H9 (cell line): Measurements from ENCODE around the gene HTRA3. TPM values are rescaled to one million over a fixed set of nuclear protein-coding genes. Genes with fewer than 3 reads are reported as not detected.

Source experiments
- DNase-seq: peaks from one replicate; pipeline ENCODE4 v3.0.0-alpha.2; 2017
- H2AFZ ChIP-seq: one replicate; pipeline ENCODE4 v1.6.1; 2013; ENCODE audit warnings: mild to moderate bottlenecking, low read length, control low read depth, moderate library complexity
- H2AK5ac ChIP-seq: 2 replicates; pipeline ENCODE4 v1.6.1; 2013; ENCODE audit warnings: low read length, control low read depth, mixed read lengths; ENCODE audit not compliant: insufficient read length
- H2BK120ac ChIP-seq: one replicate; pipeline ENCODE4 v1.6.1; 2013; ENCODE audit warnings: low read depth, mild to moderate bottlenecking, low read length, control low read depth, inconsistent platforms; ENCODE audit not compliant: poor library complexity, severe bottlenecking
- H2BK12ac ChIP-seq: 2 replicates; pipeline ENCODE4 v1.6.1; 2013; ENCODE audit warnings: low read length, control low read depth, mixed read lengths, low read depth; ENCODE audit not compliant: insufficient read length
- H2BK15ac ChIP-seq: 2 replicates; pipeline ENCODE4 v1.6.1; 2013; ENCODE audit warnings: low read depth, low read length, control low read depth
- H2BK20ac ChIP-seq: one replicate; pipeline ENCODE4 v1.6.1; 2013; ENCODE audit warnings: low read depth, mild to moderate bottlenecking, low read length, control low read depth, inconsistent platforms; ENCODE audit not compliant: poor library complexity, severe bottlenecking
- H2BK5ac ChIP-seq: 2 replicates; pipeline ENCODE4 v1.6.1; 2013; ENCODE audit warnings: low read length, control low read depth, mixed read lengths; ENCODE audit not compliant: insufficient read length
- H3K14ac ChIP-seq: 2 replicates; pipeline ENCODE4 v1.6.1; 2013; ENCODE audit warnings: low read length, control low read depth; ENCODE audit not compliant: insufficient read depth
- H3K18ac ChIP-seq: 2 replicates; pipeline ENCODE4 v1.6.1; 2013; ENCODE audit warnings: low read depth, mild to moderate bottlenecking, mixed read lengths, low read length, control low read depth; ENCODE audit not compliant: insufficient read length
- H3K23ac ChIP-seq: 2 replicates; pipeline ENCODE4 v1.6.1; 2013; ENCODE audit warnings: low read length, control low read depth, mixed read lengths, low read depth; ENCODE audit not compliant: insufficient read length
- H3K23me2 ChIP-seq: 2 replicates; pipeline ENCODE4 v1.6.1; 2013; ENCODE audit warnings: low read depth, mild to moderate bottlenecking, mixed read lengths, low read length, control low read depth; ENCODE audit not compliant: insufficient read length, poor library complexity, severe bottlenecking
- H3K27ac ChIP-seq: 2 replicates; pipeline ENCODE4 v1.5.1; 2013; ENCODE audit warnings: low read length, control low read depth, mixed read lengths, low read depth; ENCODE audit not compliant: insufficient read length
- H3K27me3 ChIP-seq: 2 replicates; pipeline ENCODE4 v1.6.1; 2013; ENCODE audit warnings: low read length, control low read depth, inconsistent platforms; ENCODE audit not compliant: insufficient read depth
- H3K4ac ChIP-seq: 2 replicates; pipeline ENCODE4 v1.6.1; 2013; ENCODE audit warnings: low read depth, mild to moderate bottlenecking, control low read depth, inconsistent platforms, low read length, moderate library complexity
- H3K4me1 ChIP-seq: 2 replicates; pipeline ENCODE4 v1.6.1; 2013; ENCODE audit warnings: low read length, control low read depth, inconsistent platforms; ENCODE audit not compliant: insufficient read depth
- H3K4me2 ChIP-seq: 2 replicates; pipeline ENCODE4 v1.6.1; 2013; ENCODE audit warnings: low read length, control low read depth, mixed read lengths; ENCODE audit not compliant: insufficient read length, insufficient read depth
- H3K56ac ChIP-seq: 2 replicates; pipeline ENCODE4 v1.6.1; 2013; ENCODE audit warnings: low read depth, mild to moderate bottlenecking, mixed read lengths, low read length, control low read depth; ENCODE audit not compliant: insufficient read length
- H3K79me1 ChIP-seq: 2 replicates; pipeline ENCODE4 v1.6.1; 2013; ENCODE audit warnings: low read depth, mild to moderate bottlenecking, moderate library complexity, low read length, control low read depth, inconsistent platforms; ENCODE audit not compliant: insufficient read depth, poor library complexity, severe bottlenecking
- H3K79me2 ChIP-seq: 2 replicates; pipeline ENCODE4 v1.6.1; 2013; ENCODE audit warnings: low read length, control low read depth, inconsistent platforms; ENCODE audit not compliant: insufficient read depth
- H3K9ac ChIP-seq: 2 replicates; pipeline ENCODE4 v1.6.1; 2013; ENCODE audit warnings: low read length, control low read depth, mixed read lengths; ENCODE audit not compliant: insufficient read length; ENCODE audit errors: extremely low read depth
- H3K9me3 ChIP-seq: one replicate; pipeline ENCODE4 v1.6.1; 2013; ENCODE audit warnings: low read depth, low read length, inconsistent platforms; ENCODE audit not compliant: control insufficient read depth
- H3T11ph ChIP-seq: one replicate; pipeline ENCODE4 v1.6.1; 2013; ENCODE audit warnings: mild to moderate bottlenecking, low read length, control low read depth, inconsistent platforms
- H4K20me1 ChIP-seq: one replicate; pipeline ENCODE4 v1.6.1; 2013; ENCODE audit not compliant: control insufficient read depth, insufficient read length, insufficient read depth
- H4K5ac ChIP-seq: 2 replicates; pipeline ENCODE4 v1.6.1; 2013; ENCODE audit warnings: low read depth, mild to moderate bottlenecking, mixed read lengths, low read length, control low read depth; ENCODE audit not compliant: insufficient read length
- H4K8ac ChIP-seq: replicated peaks from 2 replicates; pipeline ENCODE4 v1.6.1; 2013; ENCODE audit warnings: low read length, control low read depth, mixed read lengths, low read depth; ENCODE audit not compliant: insufficient read length
- H4K91ac ChIP-seq: 2 replicates; pipeline ENCODE4 v1.6.1; 2013; ENCODE audit warnings: low read depth, mild to moderate bottlenecking, moderate library complexity, mixed read lengths, low read length, control low read depth; ENCODE audit not compliant: insufficient read length
- H3K27ac Mint-ChIP-seq, 3 experiments: 2 replicates in 2 of 3; 3 replicates in 1 of 3; pipeline ENCODE4 v1.8.0; 2020 to 2021; ENCODE audit warnings: mixed read lengths in 3 of 3, mild to moderate bottlenecking in 1 of 3, moderate library complexity in 1 of 3
- H3K27me3 Mint-ChIP-seq: 2 replicates; pipeline ENCODE4 v1.8.0; 2021; ENCODE audit warnings: low read depth, mild to moderate bottlenecking, moderate library complexity, mixed read lengths
- H3K36me3 Mint-ChIP-seq, 3 experiments: 2 replicates in 2 of 3; 3 replicates in 1 of 3; pipeline ENCODE4 v1.8.0; 2020 to 2021; ENCODE audit warnings: low read depth in 3 of 3, mixed read lengths in 3 of 3; ENCODE audit not compliant: insufficient read depth in 1 of 3
- H3K4me1 Mint-ChIP-seq, 2 experiments: 2 replicates each; pipeline ENCODE4 v1.8.0; 2020; ENCODE audit warnings: mixed read lengths in 2 of 2
- H3K4me3 Mint-ChIP-seq, 2 experiments: 2 replicates in 1 of 2; 3 replicates in 1 of 2; pipeline ENCODE4 v1.8.0; 2020 to 2021; ENCODE audit warnings: mild to moderate bottlenecking in 2 of 2, mixed read lengths in 2 of 2, moderate library complexity in 1 of 2
- H3K9me3 Mint-ChIP-seq, 2 experiments: 2 replicates in 1 of 2; 3 replicates in 1 of 2; pipeline ENCODE4 v1.8.0; 2020; ENCODE audit warnings: mild to moderate bottlenecking in 2 of 2, mixed read lengths in 2 of 2, moderate library complexity in 1 of 2
- WGBS: extraction: QIAGEN DNeasy Blood & Tissue Kit; methylation state at CpG from one replicate; pipeline ENCODE4 v1.1.7; 2013; ENCODE audit warnings: missing lambda C conversion rate, low lambda C conversion rate, mixed read lengths; ENCODE audit not compliant: insufficient read length; ENCODE audit errors: extremely low coverage; 5-methylcytosine and 5-hydroxymethylcytosine counted together
- total RNA-seq: library from RNA; stranded (reverse); gene quantifications from 2 replicates; pipeline ENCODE4 v1.2.1, GENCODE V29; 2021
- TF ChIP-seq, protein P1 (sequence below): fragments of 200-600 bp; sonication (generic); conservative IDR thresholded peaks from 3 replicates; pipeline ENCODE4 v1.8.0; 2021; ENCODE audit warnings: antibody characterized with exemption, mild to moderate bottlenecking

Gene HTRA3
- total RNA-seq, 1 experiment from 2014 or later = 3.0 TPM

DNA sequence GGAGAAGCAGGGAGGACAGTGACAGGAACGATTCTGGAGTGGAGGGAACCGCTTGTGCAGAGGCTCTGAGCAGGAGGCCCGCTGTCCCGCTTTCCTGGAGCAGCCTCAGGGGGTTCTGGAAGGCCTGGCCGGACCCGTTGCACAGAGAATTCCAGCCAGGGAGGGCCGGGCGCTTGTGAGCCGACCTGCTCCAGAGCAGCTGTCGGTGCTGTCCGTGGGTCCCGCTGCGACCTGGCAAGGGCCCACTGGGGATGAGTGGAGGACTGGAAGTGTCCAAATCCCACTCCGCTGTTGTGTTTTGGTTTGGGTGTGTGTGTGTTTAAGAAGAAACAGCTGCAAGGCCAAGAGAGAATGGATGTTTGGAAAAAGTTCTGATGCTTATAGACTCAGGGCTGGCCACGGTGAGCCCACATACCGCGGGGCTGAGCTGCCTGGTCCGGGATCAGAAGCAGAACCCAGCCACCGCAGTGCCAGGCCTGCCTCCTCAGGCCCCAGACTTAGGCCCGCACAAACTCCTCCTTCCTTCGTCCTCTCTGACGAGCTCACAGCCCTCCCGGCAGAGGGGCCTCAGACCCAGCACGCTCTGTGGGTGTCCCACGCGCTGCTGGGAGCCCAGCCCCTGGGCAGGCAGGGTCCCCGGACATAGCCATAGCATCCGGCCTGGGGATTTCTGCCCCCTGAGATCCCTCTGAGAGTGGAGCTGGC is 73.9 kb downstream of the HTRA3 start:
- H3K79me2 ChIP-seq = no peaks in the 10 kb centered on the region
- TF ChIP-seq, protein P1, sequence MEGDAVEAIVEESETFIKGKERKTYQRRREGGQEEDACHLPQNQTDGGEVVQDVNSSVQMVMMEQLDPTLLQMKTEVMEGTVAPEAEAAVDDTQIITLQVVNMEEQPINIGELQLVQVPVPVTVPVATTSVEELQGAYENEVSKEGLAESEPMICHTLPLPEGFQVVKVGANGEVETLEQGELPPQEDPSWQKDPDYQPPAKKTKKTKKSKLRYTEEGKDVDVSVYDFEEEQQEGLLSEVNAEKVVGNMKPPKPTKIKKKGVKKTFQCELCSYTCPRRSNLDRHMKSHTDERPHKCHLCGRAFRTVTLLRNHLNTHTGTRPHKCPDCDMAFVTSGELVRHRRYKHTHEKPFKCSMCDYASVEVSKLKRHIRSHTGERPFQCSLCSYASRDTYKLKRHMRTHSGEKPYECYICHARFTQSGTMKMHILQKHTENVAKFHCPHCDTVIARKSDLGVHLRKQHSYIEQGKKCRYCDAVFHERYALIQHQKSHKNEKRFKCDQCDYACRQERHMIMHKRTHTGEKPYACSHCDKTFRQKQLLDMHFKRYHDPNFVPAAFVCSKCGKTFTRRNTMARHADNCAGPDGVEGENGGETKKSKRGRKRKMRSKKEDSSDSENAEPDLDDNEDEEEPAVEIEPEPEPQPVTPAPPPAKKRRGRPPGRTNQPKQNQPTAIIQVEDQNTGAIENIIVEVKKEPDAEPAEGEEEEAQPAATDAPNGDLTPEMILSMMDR = no peak
- H2BK15ac ChIP-seq = no peak overlapping the region
- H3K27ac ChIP-seq = no peak overlapping the region
- no peak overlapping the region for H3K4me3 Mint-ChIP-seq
- H4K5ac ChIP-seq = no peak overlapping the region
- no peak overlapping the region for H2BK120ac ChIP-seq
- no peak overlapping the region for H3K18ac ChIP-seq
- no peak overlapping the region for H2AK5ac ChIP-seq
- H3K36me3 Mint-ChIP-seq = no peaks in the 10 kb centered on the region; a peak in 1 of 7 replicates
- no peak overlapping the region for H2BK5ac ChIP-seq
- no peaks in the 10 kb centered on the region for H4K20me1 ChIP-seq
- H4K91ac ChIP-seq = no peak overlapping the region
- H3K9me3 Mint-ChIP-seq = no peaks in the 10 kb centered on the region
- peak overlapping the region in 1 of 3 experiments; percentile 40; a peak in 1 of 7 replicates for H3K27ac Mint-ChIP-seq
- no peak for DNase-seq
- H3K79me1 ChIP-seq = no peaks in the 10 kb centered on the region
- no peak overlapping the region for H3K9ac ChIP-seq
- H3K4me1 Mint-ChIP-seq = peaks cover 4 to 7% of the 10 kb centered on the region in 2 experiments
- WGBS = no CpG with 5 or more reads among the region's 28 CpGs
- H3K4me2 ChIP-seq = no peak overlapping the region
- no peak overlapping the region for H3K4ac ChIP-seq
- H3K14ac ChIP-seq = no peak overlapping the region
- peaks cover 30% of the 10 kb centered on the region for H3K27me3 Mint-ChIP-seq
- H3K23me2 ChIP-seq = no peaks in the 10 kb centered on the region
- H4K8ac ChIP-seq = no peak overlapping the region
- H2AFZ ChIP-seq = no peak overlapping the region
- no peak overlapping the region for H2BK12ac ChIP-seq
- H3K4me1 ChIP-seq = no peaks in the 10 kb centered on the region
- no peak overlapping the region for H3K23ac ChIP-seq
- H3K27me3 ChIP-seq = no peaks in the 10 kb centered on the region
- H3T11ph ChIP-seq = no peak overlapping the region
- no peaks in the 10 kb centered on the region for H3K9me3 ChIP-seq
- no peak overlapping the region for H3K56ac ChIP-seq
- H2BK20ac ChIP-seq = no peak overlapping the region
